HG03045 (cell line): ENCODE measurements around the gene NTM.

ENCODE experiments used
- ATAC-seq: cut with Tn5 transposase; IDR thresholded peaks from one replicate; pipeline ENCODE4 v1.9.1; 2021; ENCODE audit warnings: mild to moderate bottlenecking, moderate library complexity; ENCODE audit not compliant: unreplicated experiment

The NTM gene

GRCh38 chr11:131592734-131593133, 222.3 kb downstream of the NTM start:
- ATAC-seq = no peak

- ATAC-seq = no peak
Measured at GRCh38 chr11:131593301-131593700, 222.9 kb downstream of the NTM start.

- ATAC-seq = no peak
Measured at GRCh38 chr11:131595797-131596196, 225.4 kb downstream of the NTM start.

- no peak for ATAC-seq
Measured at GRCh38 chr11:131597890-131598289, 227.5 kb downstream of the NTM start.

- ATAC-seq = no peak
Measured at GRCh38 chr11:131598305-131598704, 227.9 kb downstream of the NTM start.

- ATAC-seq = no peak
Measured at GRCh38 chr11:131599285-131599684, 228.9 kb downstream of the NTM start.

- ATAC-seq = no peak
Measured at GRCh38 chr11:131600628-131601027, 230.2 kb downstream of the NTM start.

GRCh38 chr11:131601586-131601985, 231.2 kb downstream of the NTM start:
- ATAC-seq = no peak

GRCh38 chr11:131602431-131602830, 232.0 kb downstream of the NTM start:
- ATAC-seq = no peak

GRCh38 chr11:131606811-131607335, 236.5 kb downstream of the NTM start:
- ATAC-seq = no peak

- ATAC-seq = no peak
Measured at GRCh38 chr11:131609337-131609736, 238.9 kb downstream of the NTM start.

GRCh38 chr11:131609921-131610320, 239.5 kb downstream of the NTM start:
- ATAC-seq = no peak

- ATAC-seq = no peak
Measured at GRCh38 chr11:131611322-131611721, 240.9 kb downstream of the NTM start.

- no peak for ATAC-seq
Measured at GRCh38 chr11:131612533-131612932, 242.1 kb downstream of the NTM start.

- ATAC-seq = no peak
Measured at GRCh38 chr11:131614631-131615030, 244.2 kb downstream of the NTM start.

- ATAC-seq = no peak
Measured at GRCh38 chr11:131615611-131616010, 245.2 kb downstream of the NTM start.

- ATAC-seq = no peak
Measured at GRCh38 chr11:131616481-131617140, 246.2 kb downstream of the NTM start.

- no peak for ATAC-seq
Measured at GRCh38 chr11:131618201-131618600, 247.8 kb downstream of the NTM start.

GRCh38 chr11:131622193-131622592, 251.8 kb downstream of the NTM start:
- no peak for ATAC-seq

GRCh38 chr11:131624531-131624930, 254.1 kb downstream of the NTM start:
- ATAC-seq = no peak

GRCh38 chr11:131626788-131627187, 256.4 kb downstream of the NTM start:
- no peak for ATAC-seq

- ATAC-seq = no peak
Measured at GRCh38 chr11:131628739-131629138, 258.3 kb downstream of the NTM start.

- ATAC-seq = no peak
Measured at GRCh38 chr11:131629925-131630540, 259.6 kb downstream of the NTM start.
